ENCODE measurements around the gene HSPA14. TPM values are rescaled to one million over a fixed set of nuclear protein-coding genes. Genes with fewer than 3 reads are reported as not detected.

Gene HSPA14
- total and polyA plus RNA-seq, 8 donors: 1.2 to 25.9 (median 16.3) TPM; not detected in 1

DNA sequence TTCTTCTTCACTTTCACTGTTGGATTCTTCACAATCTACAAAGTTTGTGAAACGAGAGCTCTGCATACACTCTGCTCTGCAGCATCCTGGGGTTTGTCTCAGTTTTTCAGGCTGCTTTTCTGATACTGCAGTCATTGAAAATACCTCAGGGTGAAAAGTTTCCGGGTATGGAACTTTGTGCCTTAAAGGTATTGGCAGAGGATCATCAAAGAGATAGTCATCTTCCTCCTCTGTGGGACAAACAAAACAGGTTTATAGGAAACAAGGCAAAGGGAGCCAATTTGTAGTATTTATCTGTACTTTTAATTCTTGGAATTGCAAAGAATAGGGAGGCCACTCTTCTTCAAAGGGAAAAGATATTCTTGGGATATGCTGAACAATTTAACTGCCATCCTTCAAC lies 71.0 kb downstream of the HSPA14 start:
- TF ChIP-seq, protein P1, sequence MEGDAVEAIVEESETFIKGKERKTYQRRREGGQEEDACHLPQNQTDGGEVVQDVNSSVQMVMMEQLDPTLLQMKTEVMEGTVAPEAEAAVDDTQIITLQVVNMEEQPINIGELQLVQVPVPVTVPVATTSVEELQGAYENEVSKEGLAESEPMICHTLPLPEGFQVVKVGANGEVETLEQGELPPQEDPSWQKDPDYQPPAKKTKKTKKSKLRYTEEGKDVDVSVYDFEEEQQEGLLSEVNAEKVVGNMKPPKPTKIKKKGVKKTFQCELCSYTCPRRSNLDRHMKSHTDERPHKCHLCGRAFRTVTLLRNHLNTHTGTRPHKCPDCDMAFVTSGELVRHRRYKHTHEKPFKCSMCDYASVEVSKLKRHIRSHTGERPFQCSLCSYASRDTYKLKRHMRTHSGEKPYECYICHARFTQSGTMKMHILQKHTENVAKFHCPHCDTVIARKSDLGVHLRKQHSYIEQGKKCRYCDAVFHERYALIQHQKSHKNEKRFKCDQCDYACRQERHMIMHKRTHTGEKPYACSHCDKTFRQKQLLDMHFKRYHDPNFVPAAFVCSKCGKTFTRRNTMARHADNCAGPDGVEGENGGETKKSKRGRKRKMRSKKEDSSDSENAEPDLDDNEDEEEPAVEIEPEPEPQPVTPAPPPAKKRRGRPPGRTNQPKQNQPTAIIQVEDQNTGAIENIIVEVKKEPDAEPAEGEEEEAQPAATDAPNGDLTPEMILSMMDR (IDR thresholded peaks at IDR 0.05): no peak
- no peak for TF ChIP-seq POLR2AphosphoS5 (IDR thresholded peaks at IDR 0.05)
- no peak for TF ChIP-seq POLR2A (IDR thresholded peaks at IDR 0.05)
- no peak for TF ChIP-seq EP300 (IDR thresholded peaks at IDR 0.05)
- Histone ChIP-seq H3K4me3 (no peak overlapping the region), H3K27ac (no peak overlapping the region), H3K36me3 (peaks cover 7 to 79% (median 78%) of the 10 kb centered on the region in 4 donors), H3K27me3 (no peaks in the 10 kb centered on the region), H3K4me1 (no peaks in the 10 kb centered on the region), H3K9me3 (no peaks in the 10 kb centered on the region)
- no peak for DNase-seq
- intact Hi-C loops (cut with DNase I; ENCODE audit: low total_unique reads): no loop called here
- WGBS, 5 donors: 75 to 97% (median 94%) methylated on average over 2 of the region's 2 CpGs

DNA sequence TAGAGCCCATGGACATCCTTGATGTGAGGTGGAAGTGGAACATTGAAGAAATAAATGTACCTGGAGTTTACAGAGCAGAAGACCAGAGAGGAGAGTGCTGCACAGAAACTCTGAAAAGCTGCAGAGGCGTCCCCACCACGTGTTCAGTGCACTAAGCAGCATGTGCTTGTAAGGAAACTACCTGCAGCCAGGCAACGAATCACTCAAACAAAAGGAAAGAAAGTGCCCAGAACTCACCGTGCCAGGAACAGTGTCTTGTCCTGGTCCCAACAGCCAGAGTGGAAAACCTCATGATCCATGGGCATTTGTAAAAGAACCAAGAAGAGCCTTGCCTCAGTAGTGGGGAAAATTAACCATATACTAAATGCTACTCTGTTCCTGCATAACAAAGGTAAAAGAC lies 72.8 kb downstream of the HSPA14 start:
- intact Hi-C loops (cut with DNase I; ENCODE audit: low total_unique reads): no loop called here
- Histone ChIP-seq H3K4me3 (no peak overlapping the region), H3K4me1 (no peaks in the 10 kb centered on the region), H3K9me3 (peaks cover 0 to 2% (median under 1%) of the 10 kb centered on the region in 4 donors), H3K36me3 (peaks cover 7 to 90% (median 86%) of the 10 kb centered on the region in 4 donors), H3K27ac (no peak overlapping the region), H3K27me3 (no peaks in the 10 kb centered on the region)
- 96 to 100% (median 96%) methylated on average over 4 of the region's 4 CpGs for WGBS, 5 donors
- DNase-seq: no peak
- no peak for TF ChIP-seq POLR2A (IDR thresholded peaks at IDR 0.05)
- TF ChIP-seq, protein P1 (IDR thresholded peaks at IDR 0.05): no peak
- TF ChIP-seq POLR2AphosphoS5 (IDR thresholded peaks at IDR 0.05): no peak
- no peak for TF ChIP-seq EP300 (IDR thresholded peaks at IDR 0.05)

DNA sequence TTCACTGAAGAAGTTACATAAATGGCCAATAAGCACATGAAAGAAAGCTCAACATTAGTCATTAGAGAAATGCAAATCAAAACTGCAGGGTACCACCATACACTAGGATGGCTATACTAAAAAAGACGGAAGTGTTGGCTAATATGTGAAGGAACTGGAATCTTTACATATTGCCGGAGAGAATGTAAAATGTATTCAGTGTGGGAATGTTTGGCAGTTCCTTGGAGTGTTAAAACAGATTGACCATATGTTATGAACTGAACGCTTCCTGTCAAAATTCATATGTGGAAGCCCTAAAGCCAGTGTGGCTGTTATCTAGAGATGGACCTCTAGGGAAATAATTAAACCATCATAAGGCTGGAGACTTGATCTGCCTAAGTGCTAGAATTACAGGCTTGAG lies 73.7 kb downstream of the HSPA14 start:
- TF ChIP-seq POLR2AphosphoS5 (IDR thresholded peaks at IDR 0.05) (no peak), EP300 (IDR thresholded peaks at IDR 0.05) (no peak), POLR2A (IDR thresholded peaks at IDR 0.05) (no peak)
- TF ChIP-seq, protein P1 (IDR thresholded peaks at IDR 0.05): no peak
- H3K27me3 ChIP-seq: no peaks in the 10 kb centered on the region
- H3K36me3 ChIP-seq: peaks cover 7 to 91% (median 87%) of the 10 kb centered on the region in 4 donors
- no peak overlapping the region for H3K27ac ChIP-seq
- no peaks in the 10 kb centered on the region for H3K4me1 ChIP-seq
- no peak for DNase-seq
- no peak overlapping the region for H3K4me3 ChIP-seq
- intact Hi-C loops (cut with DNase I; ENCODE audit: low total_unique reads): no loop called here
- WGBS, 5 donors: 89 to 100% (median 96%) methylated on average over 3 of the region's 3 CpGs
- H3K9me3 ChIP-seq: peaks cover 0 to 10% (median 8%) of the 10 kb centered on the region in 4 donors

DNA sequence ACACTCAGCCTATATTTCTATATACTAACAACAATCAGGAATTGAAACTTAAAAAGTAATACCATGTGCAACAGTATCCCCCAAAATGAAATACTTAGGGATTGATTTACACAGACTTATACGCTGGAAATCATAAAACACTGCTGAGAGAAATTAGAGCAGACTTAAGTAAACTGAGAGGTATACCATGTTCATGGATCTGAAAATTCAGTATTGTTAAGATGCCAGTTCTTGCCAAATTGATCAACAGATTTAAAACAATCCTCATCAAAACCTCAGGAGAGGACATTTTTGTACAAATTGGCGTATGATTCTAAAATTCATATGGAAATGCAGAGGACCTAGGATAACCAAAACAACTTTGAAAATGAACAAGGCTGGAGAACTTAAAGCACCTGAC lies 78.5 kb downstream of the HSPA14 start:
- H3K9me3 ChIP-seq: peaks cover 0 to 26% (median 23%) of the 10 kb centered on the region in 4 donors
- no peak overlapping the region for H3K4me3 ChIP-seq
- H3K4me1 ChIP-seq: no peaks in the 10 kb centered on the region
- intact Hi-C loops (cut with DNase I; ENCODE audit: low total_unique reads): no loop called here
- no peak overlapping the region for H3K27ac ChIP-seq
- peaks cover 38 to 93% (median 91%) of the 10 kb centered on the region in 4 donors for H3K36me3 ChIP-seq
- no peaks in the 10 kb centered on the region for H3K27me3 ChIP-seq
- no peak for DNase-seq
- 98 to 100% (median 99%) methylated on average over 2 of the region's 2 CpGs for WGBS, 5 donors
- TF ChIP-seq POLR2A (IDR thresholded peaks at IDR 0.05) (no peak), POLR2AphosphoS5 (IDR thresholded peaks at IDR 0.05) (no peak), EP300 (IDR thresholded peaks at IDR 0.05) (no peak)
- TF ChIP-seq, protein P1 (IDR thresholded peaks at IDR 0.05): no peak

Measured in stomach (tissue), 9 donors.